Measurements from ENCODE around the gene ATXN2. TPM values are rescaled to one million over a fixed set of nuclear protein-coding genes. Genes with fewer than 3 reads are reported as not detected.

The ATXN2 gene
- total and polyA plus RNA-seq, 8 donors, result 12.9 to 28.2 (median 19.4) TPM

- H3K4me1 ChIP-seq, result peaks cover 29 to 46% (median 43%) of the 10 kb centered on the region in 3 donors
- TF ChIP-seq CTCF (IDR thresholded peaks at IDR 0.05), result no peak
- H3K36me3 ChIP-seq, result no peaks in the 10 kb centered on the region
- H3K27me3 ChIP-seq, result no peaks in the 10 kb centered on the region
- H3K4me3 ChIP-seq, result no peak overlapping the region
- intact Hi-C loops (cut with DNase I), result no loop called here
- 68 to 73% methylated on average over 10 to 11 of the region's 11 CpGs for WGBS, 2 donors
- H3K27ac ChIP-seq, result peak overlapping the region; percentile 66 to 75 (median 72)
- no peak for FAIRE-seq
- peak in 3 of 6 donors; percentile 36 to 78 (median 70) for DNase-seq
- H3K9me3 ChIP-seq, result no peaks in the 10 kb centered on the region
- ATAC-seq, result peak in 3 of 4 donors; percentile 20 to 61 (median 48)
These were observed 154.0 kb downstream of the ATXN2 start for GRCh38 chr12:111444925-111445725.

- Histone ChIP-seq H3K4me1 (peaks cover 29 to 46% (median 43%) of the 10 kb centered on the region in 3 donors), H3K36me3 (no peaks in the 10 kb centered on the region), H3K4me3 (no peak overlapping the region), H3K27ac (peak overlapping the region; percentile 66 to 75 (median 72)), H3K9me3 (no peaks in the 10 kb centered on the region), H3K27me3 (no peaks in the 10 kb centered on the region)
- ATAC-seq (no peak), DNase-seq (no peak), FAIRE-seq (no peak)
- intact Hi-C loops (cut with DNase I), result no loop called here
- 89 to 93% methylated on average over 8 of the region's 8 CpGs for WGBS, 2 donors
- TF ChIP-seq CTCF (IDR thresholded peaks at IDR 0.05), result no peak
These were observed 154.7 kb downstream of the ATXN2 start for GRCh38 chr12:111444314-111444924.

- Histone ChIP-seq H3K27me3 (no peaks in the 10 kb centered on the region), H3K27ac (peak overlapping the region; percentile 48 to 75 (median 61)), H3K9me3 (no peaks in the 10 kb centered on the region), H3K4me3 (no peak overlapping the region), H3K36me3 (no peaks in the 10 kb centered on the region), H3K4me1 (peaks cover 29 to 46% (median 43%) of the 10 kb centered on the region in 3 donors)
- 48 to 59% methylated on average over 7 of the region's 7 CpGs for WGBS, 2 donors
- DNase-seq (peak in 2 of 6 donors; percentile 68 to 70), ATAC-seq (peak; percentile 23 to 45 (median 37)), FAIRE-seq (no peak)
- intact Hi-C loops (cut with DNase I), result no loop called here
- no peak for TF ChIP-seq CTCF (IDR thresholded peaks at IDR 0.05)
These were observed 155.5 kb downstream of the ATXN2 start for GRCh38 chr12:111443586-111443985.

- TF ChIP-seq CTCF (IDR thresholded peaks at IDR 0.05), result no peak
- DNase-seq (no peak), FAIRE-seq (no peak), ATAC-seq (no peak)
- Histone ChIP-seq H3K27me3 (no peaks in the 10 kb centered on the region), H3K36me3 (no peaks in the 10 kb centered on the region), H3K4me1 (peaks cover 29 to 46% (median 46%) of the 10 kb centered on the region in 3 donors), H3K4me3 (no peak overlapping the region), H3K9me3 (no peaks in the 10 kb centered on the region), H3K27ac (peak overlapping the region; percentile 48 to 75 (median 61))
- intact Hi-C loops (cut with DNase I), result no loop called here
- 94 to 95% methylated on average over 7 of the region's 7 CpGs for WGBS, 2 donors
These were observed 156.0 kb downstream of the ATXN2 start for GRCh38 chr12:111443086-111443485.
